Activated naive CD8-positive, alpha-beta T cell treated with anti-CD3 and anti-CD28 coated beads, Interleukin-2, amount 50 U/mL, for 24 hours (primary cell): ENCODE measurements around the gene TRAT1.

Experiments
- ATAC-seq: fragments of 150-1000 bp; cut with Tn5 transposase; one replicate; pipeline ENCODE4 v1.10.0; 2021
- DNase-seq: peaks from one replicate; pipeline ENCODE4 v3.0.0; 2021
- H3K27ac Mint-ChIP-seq: one replicate; pipeline ENCODE4 v1.8.0; 2021; ENCODE audit warnings: mild to moderate bottlenecking, mixed read lengths
- H3K27me3 Mint-ChIP-seq: one replicate; pipeline ENCODE4 v1.8.0; 2021; ENCODE audit warnings: mixed read lengths
- H3K36me3 Mint-ChIP-seq: one replicate; pipeline ENCODE4 v1.8.0; 2021; ENCODE audit warnings: low read depth, mixed read lengths
- H3K4me1 Mint-ChIP-seq: one replicate; pipeline ENCODE4 v1.8.0; 2021; ENCODE audit warnings: mixed read lengths
- H3K4me3 Mint-ChIP-seq: one replicate; pipeline ENCODE4 v1.8.0; 2021; ENCODE audit warnings: mild to moderate bottlenecking, moderate library complexity, mixed read lengths
- H3K9me3 Mint-ChIP-seq: one replicate; pipeline ENCODE4 v1.8.0; 2021; ENCODE audit warnings: mixed read lengths

The TRAT1 gene

DNA sequence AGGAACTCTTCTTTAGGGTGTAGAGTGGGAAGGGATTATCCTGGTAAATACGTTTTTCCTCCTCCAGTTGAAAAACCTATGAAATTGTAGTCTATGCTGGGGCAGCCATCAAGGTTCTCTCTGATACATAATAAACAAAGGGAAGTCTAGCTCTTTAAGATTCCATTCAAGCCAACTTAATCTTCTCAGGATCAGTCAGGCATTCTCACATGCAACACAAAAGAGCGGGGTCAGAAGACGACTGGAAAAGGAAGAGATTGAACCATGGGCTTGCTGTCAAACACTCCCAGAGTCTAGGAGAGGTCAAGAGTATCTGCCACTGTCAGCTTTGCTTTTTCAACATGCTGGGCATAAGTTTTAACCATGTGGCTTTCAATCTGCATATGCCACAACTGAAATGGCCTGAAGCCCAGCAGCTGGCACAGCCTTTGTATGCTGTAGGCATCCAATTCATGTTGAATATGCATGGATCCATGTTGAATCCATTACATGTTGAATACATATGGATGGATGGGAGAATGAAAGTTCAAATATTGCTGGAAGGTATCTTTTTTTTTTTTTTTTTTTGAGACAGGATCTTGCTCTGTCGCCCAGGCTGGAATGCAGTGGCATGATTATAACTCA lies 8.5 kb downstream of the TRAT1 start:
- Mint-ChIP-seq H3K27me3 (no peaks in the 10 kb centered on the region), H3K4me1 (peaks cover 83% of the 10 kb centered on the region), H3K4me3 (no peak overlapping the region), H3K27ac (peak overlapping the region; percentile 14), H3K9me3 (no peaks in the 10 kb centered on the region), H3K36me3 (no peaks in the 10 kb centered on the region)
- DNase-seq (no peak), ATAC-seq (no peak)

DNA sequence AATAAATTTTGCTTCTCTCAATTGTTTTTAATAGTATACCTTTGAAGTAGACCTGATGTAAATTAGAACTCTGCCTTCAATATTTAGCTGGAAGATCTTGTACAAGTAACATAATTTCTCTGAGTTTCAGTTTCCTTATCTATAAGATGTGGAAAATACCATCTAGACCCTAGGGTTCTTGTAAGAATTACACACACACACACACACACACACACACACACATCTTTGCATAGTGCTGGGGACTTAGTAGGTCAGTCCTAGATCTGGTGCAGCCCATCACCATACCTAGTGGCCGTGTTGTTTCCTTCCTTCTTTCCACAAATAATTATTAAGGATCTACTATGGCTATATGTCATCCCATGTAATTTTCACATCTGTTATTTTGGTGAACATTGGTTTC lies 11.0 kb downstream of the TRAT1 start:
- no peaks in the 10 kb centered on the region for H3K9me3 Mint-ChIP-seq
- DNase-seq: no peak
- ATAC-seq: no peak
- peaks cover 89% of the 10 kb centered on the region for H3K4me1 Mint-ChIP-seq
- no peaks in the 10 kb centered on the region for H3K27me3 Mint-ChIP-seq
- H3K36me3 Mint-ChIP-seq: no peaks in the 10 kb centered on the region
- H3K4me3 Mint-ChIP-seq: peak overlapping the region; percentile 76
- peak overlapping the region; percentile 82 for H3K27ac Mint-ChIP-seq

DNA sequence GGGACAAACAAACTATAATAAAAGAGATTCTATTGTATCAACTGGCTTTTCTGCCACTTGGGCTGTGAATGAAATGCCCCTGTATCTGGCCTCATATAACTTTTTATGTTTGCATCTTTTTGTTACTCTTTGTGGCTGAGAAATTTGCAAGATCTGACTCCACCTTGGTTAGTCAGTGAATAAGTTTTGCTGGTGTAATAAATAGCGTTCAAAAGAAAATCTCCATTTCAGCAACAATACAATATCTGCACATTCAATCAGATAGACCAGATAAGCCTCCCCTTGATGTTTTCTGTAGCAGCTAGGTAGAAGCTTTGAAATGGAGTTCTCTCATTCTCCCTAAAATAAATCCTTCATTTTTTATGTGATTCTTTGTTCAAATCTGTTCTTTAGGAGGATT lies 12.0 kb downstream of the TRAT1 start:
- Mint-ChIP-seq H3K27me3 (no peaks in the 10 kb centered on the region), H3K36me3 (no peaks in the 10 kb centered on the region), H3K4me3 (peak overlapping the region; percentile 76), H3K27ac (peak overlapping the region; percentile 89), H3K4me1 (peaks cover 92% of the 10 kb centered on the region), H3K9me3 (no peaks in the 10 kb centered on the region)
- ATAC-seq: peak; percentile 26
- no peak for DNase-seq

DNA sequence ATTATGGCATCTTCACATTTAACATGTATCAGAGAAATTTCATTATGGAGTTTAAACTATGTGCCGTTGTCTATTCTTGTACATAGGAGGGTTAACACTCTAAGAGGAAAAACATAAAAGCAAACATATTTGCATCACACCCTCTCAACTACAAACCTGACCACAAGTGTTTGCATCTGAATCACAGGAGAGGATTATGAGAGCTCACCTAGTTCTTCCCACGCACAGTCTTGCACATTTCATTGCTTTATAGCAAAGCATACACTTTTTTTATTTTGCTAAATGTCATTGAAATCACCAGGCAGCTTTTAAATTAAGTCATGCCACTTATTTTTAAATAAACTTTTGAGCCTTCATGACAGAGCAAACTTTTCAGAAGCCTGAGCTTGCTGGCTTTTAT lies 12.5 kb downstream of the TRAT1 start:
- H3K9me3 Mint-ChIP-seq: no peaks in the 10 kb centered on the region
- no peaks in the 10 kb centered on the region for H3K36me3 Mint-ChIP-seq
- peaks cover 89% of the 10 kb centered on the region for H3K4me1 Mint-ChIP-seq
- H3K27ac Mint-ChIP-seq: peak overlapping the region; percentile 89
- ATAC-seq (peak; percentile 78), DNase-seq (no peak)
- H3K27me3 Mint-ChIP-seq: no peaks in the 10 kb centered on the region
- peak overlapping the region; percentile 76 for H3K4me3 Mint-ChIP-seq

DNA sequence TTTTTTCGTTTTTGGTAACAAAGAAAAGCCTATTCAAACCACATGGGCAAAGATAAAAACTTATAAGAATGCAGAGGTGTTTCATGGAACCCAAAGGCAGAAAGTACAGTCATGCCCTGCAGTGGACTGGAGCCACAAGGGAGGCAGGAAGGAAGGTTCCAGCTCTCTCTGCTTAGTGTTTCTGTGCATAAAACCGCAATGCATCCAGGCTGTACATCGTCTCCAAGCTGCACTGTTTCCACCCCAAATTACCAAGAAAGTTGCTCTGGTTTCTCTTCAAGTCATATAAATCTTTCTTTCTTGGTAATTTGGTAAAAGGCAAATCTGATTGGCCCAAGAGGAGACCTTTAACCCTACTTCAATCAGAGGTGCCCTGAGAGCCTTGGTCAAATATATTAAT lies 15.8 kb downstream of the TRAT1 start:
- H3K36me3 Mint-ChIP-seq: no peaks in the 10 kb centered on the region
- peaks cover 86% of the 10 kb centered on the region for H3K4me1 Mint-ChIP-seq
- peak; percentile 34 for DNase-seq
- peak; percentile 83 for ATAC-seq
- H3K9me3 Mint-ChIP-seq: no peaks in the 10 kb centered on the region
- peak overlapping the region; percentile 50 for H3K4me3 Mint-ChIP-seq
- H3K27me3 Mint-ChIP-seq: no peaks in the 10 kb centered on the region
- peak overlapping the region; percentile 81 for H3K27ac Mint-ChIP-seq

DNA sequence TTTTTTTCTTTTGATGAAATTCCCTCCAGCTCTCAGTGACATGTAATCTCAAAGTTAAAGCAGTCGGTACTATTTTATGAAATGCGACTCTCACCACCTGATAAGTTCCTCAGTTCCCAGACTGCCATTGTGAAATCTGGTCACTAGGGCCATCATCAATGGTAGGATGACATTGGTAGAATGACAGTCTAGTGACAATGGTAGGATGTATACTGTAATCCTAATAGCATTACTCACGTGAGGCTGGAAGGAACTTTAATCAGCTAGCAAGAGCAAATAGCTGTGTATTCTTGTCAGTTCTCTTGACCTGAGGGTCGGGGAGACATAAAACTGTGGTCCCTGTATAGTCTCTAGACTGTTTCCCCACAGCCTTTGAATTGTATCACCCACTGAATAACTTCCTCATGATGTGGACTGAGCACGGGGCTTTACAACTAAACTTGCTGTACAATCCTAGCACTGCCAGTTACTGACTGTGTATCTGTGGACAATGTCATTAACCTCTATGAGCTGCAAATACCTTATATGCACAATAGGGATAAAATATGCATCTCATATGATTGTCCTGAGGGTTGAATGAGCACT lies 23.2 kb downstream of the TRAT1 start:
- no peaks in the 10 kb centered on the region for H3K27me3 Mint-ChIP-seq
- peak; percentile 20 for ATAC-seq
- peaks cover 56% of the 10 kb centered on the region for H3K4me1 Mint-ChIP-seq
- peaks cover 8% of the 10 kb centered on the region for H3K36me3 Mint-ChIP-seq
- no peaks in the 10 kb centered on the region for H3K9me3 Mint-ChIP-seq
- no peak for DNase-seq
- peak overlapping the region; percentile 58 for H3K27ac Mint-ChIP-seq
- no peak overlapping the region for H3K4me3 Mint-ChIP-seq

DNA sequence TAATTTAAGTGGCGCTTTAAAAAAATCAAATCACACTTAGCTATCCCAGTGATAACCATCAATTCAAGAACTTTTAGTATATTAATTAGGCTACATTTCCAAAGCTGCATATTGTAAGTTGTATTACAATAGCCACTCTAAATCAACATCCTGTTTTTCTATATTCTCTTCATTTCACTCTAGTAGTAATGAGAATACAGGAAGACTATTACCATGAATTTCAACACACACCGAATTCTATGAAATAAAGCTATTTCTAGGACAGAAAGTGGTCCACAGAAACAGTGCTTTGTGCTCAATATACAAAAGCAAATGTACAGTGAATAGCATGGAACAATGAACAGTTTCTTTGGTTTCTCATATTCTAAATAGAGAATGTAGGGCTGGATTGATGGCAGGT lies 24.6 kb downstream of the TRAT1 start:
- Mint-ChIP-seq H3K27me3 (no peaks in the 10 kb centered on the region), H3K4me3 (no peak overlapping the region), H3K4me1 (peaks cover 50% of the 10 kb centered on the region), H3K36me3 (peaks cover 15% of the 10 kb centered on the region), H3K27ac (no peak overlapping the region), H3K9me3 (no peaks in the 10 kb centered on the region)
- DNase-seq (no peak), ATAC-seq (no peak)

DNA sequence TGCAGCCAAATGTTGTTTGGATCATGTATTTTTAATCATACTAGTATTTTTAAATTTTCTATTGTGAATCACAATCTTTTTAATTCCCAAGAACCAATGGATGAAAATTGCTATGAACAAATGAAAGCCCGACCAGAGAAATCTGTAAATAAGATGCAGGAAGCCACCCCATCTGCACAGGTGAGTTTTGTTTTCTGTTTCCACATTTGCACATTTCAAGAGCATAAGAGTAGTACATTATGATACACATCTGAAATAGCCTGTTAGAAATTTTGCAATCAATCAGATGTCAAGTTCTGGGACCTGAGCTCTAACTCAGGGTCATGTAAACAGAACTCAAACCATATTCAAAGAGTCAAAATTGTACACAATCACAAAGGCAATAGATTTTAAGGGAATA lies 26.5 kb downstream of the TRAT1 start:
- Mint-ChIP-seq H3K4me3 (no peak overlapping the region), H3K27me3 (no peaks in the 10 kb centered on the region), H3K36me3 (peaks cover 18% of the 10 kb centered on the region), H3K4me1 (peaks cover 34% of the 10 kb centered on the region), H3K9me3 (no peaks in the 10 kb centered on the region), H3K27ac (no peak overlapping the region)
- DNase-seq (no peak), ATAC-seq (no peak)

DNA sequence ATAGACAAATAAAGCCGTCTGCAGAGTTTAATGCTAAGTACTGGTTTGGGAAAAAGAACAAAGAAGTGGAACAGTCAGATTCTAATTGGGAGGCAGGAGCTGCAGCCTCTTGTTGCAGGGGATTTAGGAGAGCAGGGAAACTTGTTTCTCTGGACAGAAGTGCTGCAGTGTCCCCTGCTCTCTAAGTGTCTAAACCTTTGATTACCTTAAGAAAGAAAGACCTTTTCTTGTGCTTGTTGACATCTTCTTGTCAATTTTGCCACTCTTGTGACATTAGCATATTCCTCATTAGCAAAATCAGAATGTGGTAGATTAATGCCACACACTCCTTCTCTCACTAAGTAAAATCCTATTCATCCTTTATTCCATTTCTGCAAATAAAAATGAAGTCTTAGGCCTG lies 38.8 kb downstream of the TRAT1 start:
- Mint-ChIP-seq H3K36me3 (peaks cover 16% of the 10 kb centered on the region), H3K27me3 (no peaks in the 10 kb centered on the region), H3K4me3 (no peak overlapping the region), H3K27ac (peak overlapping the region; percentile 95), H3K4me1 (peaks cover 32% of the 10 kb centered on the region), H3K9me3 (peaks cover 12% of the 10 kb centered on the region)
- DNase-seq (no peak), ATAC-seq (no peak)

DNA sequence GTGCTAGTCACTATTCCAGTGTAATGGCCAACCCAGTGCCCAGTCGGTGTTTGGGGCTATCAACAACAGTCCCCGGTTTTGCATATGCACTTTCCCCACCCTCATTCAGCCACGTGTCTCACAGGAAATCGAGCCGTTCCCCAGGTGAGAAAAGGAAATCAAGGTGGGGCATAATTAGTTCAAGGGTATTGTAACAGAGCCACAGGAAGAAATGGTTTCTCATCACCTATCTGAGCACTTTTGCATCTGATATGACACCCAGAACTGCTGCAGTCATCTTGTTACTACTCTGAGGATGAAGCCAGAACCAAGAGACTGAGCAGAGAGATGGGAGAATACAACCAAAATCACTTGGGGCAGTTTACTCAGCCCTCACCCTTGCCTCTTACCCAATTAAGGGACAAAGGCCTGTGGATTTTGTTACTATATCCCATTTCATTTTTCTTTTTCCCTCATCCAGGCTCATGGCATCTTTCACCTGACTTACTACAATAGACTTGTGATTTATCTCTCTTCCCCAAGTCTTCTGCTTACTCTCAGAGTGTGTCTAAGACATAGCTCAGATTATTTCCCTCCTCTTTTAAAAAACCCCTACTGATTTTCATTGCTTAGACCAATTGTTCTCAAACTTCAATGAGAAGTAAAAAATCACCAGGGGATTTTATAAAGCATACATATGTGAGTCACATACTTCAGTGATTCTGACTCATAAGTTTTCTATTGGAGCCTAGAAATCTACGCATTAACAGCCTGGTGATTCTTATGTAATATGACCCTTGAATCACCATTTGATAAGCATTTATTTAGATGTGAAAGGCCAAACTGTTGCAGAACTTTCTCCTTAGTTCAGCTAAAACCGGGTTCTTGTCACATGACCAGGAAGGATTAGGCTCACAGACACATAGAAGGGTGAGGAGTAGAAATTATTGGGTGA lies 40.5 kb downstream of the TRAT1 start:
- H3K4me1 Mint-ChIP-seq: peaks cover 32% of the 10 kb centered on the region
- peak overlapping the region; percentile 95 for H3K27ac Mint-ChIP-seq
- peaks cover 12% of the 10 kb centered on the region for H3K9me3 Mint-ChIP-seq
- H3K27me3 Mint-ChIP-seq: no peaks in the 10 kb centered on the region
- H3K36me3 Mint-ChIP-seq: peaks cover 15% of the 10 kb centered on the region
- peak overlapping the region; percentile 59 for H3K4me3 Mint-ChIP-seq
- peak; percentile 89 for ATAC-seq
- no peak for DNase-seq

DNA sequence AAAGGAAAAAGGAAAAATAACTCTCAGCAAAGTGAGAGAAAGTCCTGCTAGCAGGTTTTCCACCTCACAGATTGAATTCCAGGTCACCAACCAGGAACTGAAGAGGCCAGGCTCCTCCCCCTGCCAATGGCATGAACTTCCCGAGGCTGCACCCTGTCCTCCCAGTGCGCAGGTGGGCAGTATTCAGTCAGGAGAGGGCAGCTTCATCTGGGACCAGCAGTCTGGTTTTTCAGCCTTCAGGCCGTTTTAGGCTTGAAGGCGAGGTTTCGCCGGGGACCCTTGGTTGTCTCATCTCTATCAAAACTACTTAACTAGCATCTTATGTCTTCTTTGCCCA lies 41.2 kb downstream of the TRAT1 start:
- peak overlapping the region; percentile 95 for H3K27ac Mint-ChIP-seq

DNA sequence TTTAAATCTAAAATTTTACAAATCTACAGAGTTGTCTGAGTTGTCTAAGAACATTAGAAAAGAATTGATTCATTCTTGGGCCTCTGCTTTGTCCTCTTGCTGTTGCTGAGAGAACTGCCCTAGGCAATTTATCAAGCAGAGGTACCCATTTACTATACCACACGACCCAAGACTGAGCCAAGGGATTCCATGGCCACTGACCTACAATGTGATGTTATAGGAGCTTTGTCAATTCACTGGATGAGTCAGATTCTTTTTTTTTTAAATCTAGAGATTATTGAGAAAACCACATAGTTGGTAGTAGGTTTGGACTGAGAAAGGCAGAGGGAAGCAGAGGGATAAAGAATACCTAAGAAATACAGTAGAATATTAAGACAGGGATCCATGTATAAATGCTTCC lies 55.3 kb downstream of the TRAT1 start:
- peaks cover 18% of the 10 kb centered on the region for H3K4me1 Mint-ChIP-seq
- H3K4me3 Mint-ChIP-seq: no peak overlapping the region
- H3K27me3 Mint-ChIP-seq: no peaks in the 10 kb centered on the region
- no peak for ATAC-seq
- H3K27ac Mint-ChIP-seq: no peak overlapping the region
- H3K9me3 Mint-ChIP-seq: no peaks in the 10 kb centered on the region
- peaks cover 2% of the 10 kb centered on the region for H3K36me3 Mint-ChIP-seq
- no peak for DNase-seq

More for the DNA sequence above, 41.2 kb downstream of the TRAT1 start:
- no peak for ATAC-seq
- H3K9me3 Mint-ChIP-seq: peaks cover 12% of the 10 kb centered on the region
- DNase-seq: no peak
- H3K36me3 Mint-ChIP-seq: peaks cover 8% of the 10 kb centered on the region
- H3K4me3 Mint-ChIP-seq: no peak overlapping the region
- no peaks in the 10 kb centered on the region for H3K27me3 Mint-ChIP-seq
- peaks cover 32% of the 10 kb centered on the region for H3K4me1 Mint-ChIP-seq

DNA sequence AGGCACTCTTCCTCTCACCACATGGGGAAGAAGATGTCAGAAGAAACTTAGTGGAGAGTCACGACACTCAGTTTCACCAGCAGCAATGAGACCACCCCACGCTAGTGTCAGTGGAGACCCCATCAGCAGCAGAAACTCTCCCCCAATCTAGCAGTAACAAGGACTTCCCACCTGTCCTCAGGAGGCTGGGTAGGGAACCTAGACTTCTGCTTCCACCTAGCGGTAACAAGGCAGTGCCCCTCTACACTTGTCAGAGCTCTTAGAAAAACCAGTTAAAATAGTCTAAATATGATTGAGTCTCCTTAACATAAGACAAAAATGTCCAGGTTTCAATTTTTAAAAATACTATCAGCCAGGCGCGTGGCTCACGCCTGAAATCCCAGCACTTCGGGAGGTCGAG lies 57.3 kb downstream of the TRAT1 start:
- DNase-seq: no peak

DNA sequence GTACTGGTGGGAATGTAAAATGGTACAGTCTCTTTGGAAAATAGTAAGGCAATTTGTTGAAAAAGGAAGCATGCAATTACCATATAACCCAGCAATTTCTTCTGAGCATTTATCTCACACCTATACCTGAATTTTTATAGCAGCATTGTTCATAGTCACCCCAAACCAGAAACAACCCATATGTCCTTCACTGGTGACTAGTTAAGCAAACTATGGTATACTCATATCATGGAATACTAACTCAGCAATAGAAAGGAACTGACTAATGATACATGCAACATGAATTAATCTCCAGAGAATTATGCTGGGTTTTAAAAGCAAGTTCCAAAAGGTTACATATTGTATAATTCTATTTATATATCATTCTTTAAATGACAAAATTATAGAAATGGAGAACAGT lies 60.2 kb downstream of the TRAT1 start:
- ATAC-seq (no peak), DNase-seq (no peak)
- H3K36me3 Mint-ChIP-seq: peaks cover 2% of the 10 kb centered on the region
- H3K27ac Mint-ChIP-seq: no peak overlapping the region
- no peaks in the 10 kb centered on the region for H3K27me3 Mint-ChIP-seq
- H3K9me3 Mint-ChIP-seq: no peaks in the 10 kb centered on the region
- H3K4me1 Mint-ChIP-seq: peaks cover 21% of the 10 kb centered on the region
- no peak overlapping the region for H3K4me3 Mint-ChIP-seq

More for the DNA sequence above, 57.3 kb downstream of the TRAT1 start:
- H3K36me3 Mint-ChIP-seq: peaks cover 2% of the 10 kb centered on the region
- no peak for ATAC-seq
- no peaks in the 10 kb centered on the region for H3K27me3 Mint-ChIP-seq
- no peak overlapping the region for H3K27ac Mint-ChIP-seq
- H3K9me3 Mint-ChIP-seq: no peaks in the 10 kb centered on the region
- peaks cover 30% of the 10 kb centered on the region for H3K4me1 Mint-ChIP-seq
- no peak overlapping the region for H3K4me3 Mint-ChIP-seq

DNA sequence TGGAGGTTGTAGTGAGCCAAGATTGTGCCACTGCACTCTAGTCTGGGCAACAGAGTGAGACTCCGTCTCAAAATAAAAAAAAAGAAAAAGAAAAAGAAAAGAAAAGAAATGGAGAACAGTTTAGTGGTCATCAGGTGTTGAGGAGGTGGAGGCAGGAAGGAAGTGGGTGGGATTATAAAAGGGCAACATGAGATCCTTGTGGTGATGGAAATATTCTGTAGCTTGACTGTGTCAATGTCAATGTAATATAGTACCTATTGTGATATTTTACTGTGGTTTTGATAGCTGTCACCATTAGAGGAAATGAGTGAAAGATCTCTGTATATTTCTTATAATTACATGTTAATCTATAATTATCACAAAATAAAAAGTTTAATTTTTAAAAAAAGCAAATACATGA lies 60.8 kb downstream of the TRAT1 start:
- peaks cover 2% of the 10 kb centered on the region for H3K36me3 Mint-ChIP-seq
- peaks cover 18% of the 10 kb centered on the region for H3K4me1 Mint-ChIP-seq
- H3K27me3 Mint-ChIP-seq: no peaks in the 10 kb centered on the region
- DNase-seq: no peak
- H3K27ac Mint-ChIP-seq: peak overlapping the region; percentile 57
- no peak overlapping the region for H3K4me3 Mint-ChIP-seq
- ATAC-seq: peak; percentile 82
- H3K9me3 Mint-ChIP-seq: no peaks in the 10 kb centered on the region
